ENCODE data around the gene SSTR3.

DNA sequence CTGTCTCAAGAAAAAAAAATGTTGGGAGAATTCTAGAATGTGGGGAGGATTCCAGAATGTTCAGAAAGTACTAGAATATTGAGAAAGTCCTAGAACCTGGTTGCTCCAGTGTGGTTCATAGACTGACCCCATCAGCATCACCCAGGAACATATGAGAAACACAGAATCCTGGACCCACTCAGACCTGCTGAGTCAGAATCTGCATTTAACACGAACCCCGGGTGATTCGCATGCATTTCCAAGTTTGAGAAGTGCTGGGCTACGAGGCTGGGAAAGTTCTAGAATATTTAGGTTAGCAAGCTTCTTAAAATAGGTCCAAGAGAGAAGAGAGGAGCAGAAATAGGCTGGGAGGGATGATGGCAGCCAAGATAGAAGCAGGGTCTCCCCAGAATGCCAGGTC lies 30.6 kb downstream of the SSTR3 start:
- TF ChIP-seq EZH2 (IDR thresholded peaks at IDR 0.05; ENCODE audit: insufficient read depth, low read length): no peak
- TF ChIP-seq, protein P1, sequence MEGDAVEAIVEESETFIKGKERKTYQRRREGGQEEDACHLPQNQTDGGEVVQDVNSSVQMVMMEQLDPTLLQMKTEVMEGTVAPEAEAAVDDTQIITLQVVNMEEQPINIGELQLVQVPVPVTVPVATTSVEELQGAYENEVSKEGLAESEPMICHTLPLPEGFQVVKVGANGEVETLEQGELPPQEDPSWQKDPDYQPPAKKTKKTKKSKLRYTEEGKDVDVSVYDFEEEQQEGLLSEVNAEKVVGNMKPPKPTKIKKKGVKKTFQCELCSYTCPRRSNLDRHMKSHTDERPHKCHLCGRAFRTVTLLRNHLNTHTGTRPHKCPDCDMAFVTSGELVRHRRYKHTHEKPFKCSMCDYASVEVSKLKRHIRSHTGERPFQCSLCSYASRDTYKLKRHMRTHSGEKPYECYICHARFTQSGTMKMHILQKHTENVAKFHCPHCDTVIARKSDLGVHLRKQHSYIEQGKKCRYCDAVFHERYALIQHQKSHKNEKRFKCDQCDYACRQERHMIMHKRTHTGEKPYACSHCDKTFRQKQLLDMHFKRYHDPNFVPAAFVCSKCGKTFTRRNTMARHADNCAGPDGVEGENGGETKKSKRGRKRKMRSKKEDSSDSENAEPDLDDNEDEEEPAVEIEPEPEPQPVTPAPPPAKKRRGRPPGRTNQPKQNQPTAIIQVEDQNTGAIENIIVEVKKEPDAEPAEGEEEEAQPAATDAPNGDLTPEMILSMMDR (IDR thresholded peaks at IDR 0.05; ENCODE audit: insufficient read depth, low read depth, low read length): no peak
